Vagina (tissue), 2 donors: ENCODE data around the gene PLA2G4A. TPM values are rescaled to one million over a fixed set of nuclear protein-coding genes. Genes with fewer than 3 reads are reported as not detected.
A peak's percentile ranks its signal among the peaks of the same experiment; 100 is the strongest.

Experiments used
- DNase-seq, 2 donors: peaks; one replicate each; pipeline ENCODE4 v3.0.0-alpha.2; 2017; ENCODE audit errors: extremely low spot score in 2 of 2
- H3K27ac ChIP-seq: fragments of 200-600 bp; sonication (generic); one replicate; pipeline ENCODE4 v1.5.1; 2019
- H3K27me3 ChIP-seq: fragments of 200-600 bp; sonication (generic); one replicate; pipeline ENCODE4 v1.5.1; 2019
- H3K36me3 ChIP-seq, 2 donors: fragments of 200-600 bp; sonication (generic); one replicate each; pipeline ENCODE4 v1.5.1; 2017 to 2019
- H3K4me1 ChIP-seq: fragments of 200-600 bp; sonication (generic); one replicate; pipeline ENCODE4 v1.5.1; 2019
- H3K4me3 ChIP-seq, 2 donors: fragments of 200-600 bp; sonication (generic); 1 replicate in 1 of 2; 2 replicates in 1 of 2; pipeline ENCODE4 v1.5.1; 2016 to 2019
- H3K9me3 ChIP-seq: fragments of 200-600 bp; sonication (generic); one replicate; pipeline ENCODE4 v1.5.1; 2019
- CTCF ChIP-seq, 3 experiments: fragments of 450-650 bp in 2 of 3; fragments of 200-600 bp in 1 of 3; sonication (generic) in 1 of 3; IDR thresholded peaks; one replicate each; pipeline ENCODE4 v1.5.1; 2017 to 2019; ENCODE audit warnings: antibody characterized with exemption in 3 of 3, mild to moderate bottlenecking in 2 of 3, moderate library complexity in 2 of 3
- POLR2A ChIP-seq, 2 donors: fragments of 450-650 bp; IDR thresholded peaks; one replicate each; pipeline ENCODE4 v1.6.1; 2017; ENCODE audit warnings: antibody characterized with exemption in 2 of 2, mild to moderate bottlenecking in 2 of 2, moderate library complexity in 2 of 2
- POLR2AphosphoS5 ChIP-seq, 2 donors: sonication (generic); formaldehyde crosslinking; IDR thresholded peaks; one replicate each; pipeline ENCODE4 v1.9.0; 2017; ENCODE audit warnings: antibody characterized with exemption in 2 of 2, mild to moderate bottlenecking in 2 of 2, low read depth in 1 of 2; ENCODE audit not compliant: insufficient read depth in 1 of 2
- intact Hi-C: fragments of 100-400 bp; cut with DNase I; formaldehyde crosslinking; loops from one replicate; pipeline ENCODE4 v1.15.1; 2023
- total RNA-seq: library from RNA; depleted of rRNA; stranded (reverse); fragments of >200 nt; gene quantifications from one replicate; pipeline ENCODE4 v1.2.3, GENCODE V29; 2016

The PLA2G4A gene
- total RNA-seq, 1 donor from 2014 or later, result 12.5 TPM

GRCh38 chr1:186896211-186896610, 67.5 kb downstream of the PLA2G4A start:
- Histone ChIP-seq H3K4me3 (no peak overlapping the region), H3K9me3 (no peaks in the 10 kb centered on the region), H3K36me3 (no peaks in the 10 kb centered on the region), H3K27ac (peak overlapping the region; percentile 67), H3K4me1 (peaks cover 28% of the 10 kb centered on the region), H3K27me3 (no peaks in the 10 kb centered on the region)
- TF ChIP-seq POLR2A (IDR thresholded peaks at IDR 0.05) (no peak), POLR2AphosphoS5 (IDR thresholded peaks at IDR 0.05; ENCODE audit: insufficient read depth in 1 of 2, low read depth in 1 of 2) (no peak), CTCF (IDR thresholded peaks at IDR 0.05) (no peak)
- intact Hi-C loops, result no loop called here
- DNase-seq, result no peak

GRCh38 chr1:186897008-186897407, 68.3 kb downstream of the PLA2G4A start:
- peak overlapping the region; percentile 67 for H3K27ac ChIP-seq
- H3K4me1 ChIP-seq, result peaks cover 28% of the 10 kb centered on the region
- intact Hi-C loops, result no loop called here
- no peak for DNase-seq
- H3K27me3 ChIP-seq, result no peaks in the 10 kb centered on the region
- H3K36me3 ChIP-seq, result no peaks in the 10 kb centered on the region
- no peaks in the 10 kb centered on the region for H3K9me3 ChIP-seq
- no peak overlapping the region for H3K4me3 ChIP-seq
- TF ChIP-seq POLR2A (IDR thresholded peaks at IDR 0.05) (no peak), POLR2AphosphoS5 (IDR thresholded peaks at IDR 0.05; ENCODE audit: insufficient read depth in 1 of 2, low read depth in 1 of 2) (no peak), CTCF (IDR thresholded peaks at IDR 0.05) (no peak)

- H3K9me3 ChIP-seq, result no peaks in the 10 kb centered on the region
- H3K4me1 ChIP-seq, result peaks cover 34% of the 10 kb centered on the region
- TF ChIP-seq POLR2AphosphoS5 (IDR thresholded peaks at IDR 0.05; ENCODE audit: insufficient read depth in 1 of 2, low read depth in 1 of 2) (no peak), CTCF (IDR thresholded peaks at IDR 0.05) (no peak), POLR2A (IDR thresholded peaks at IDR 0.05) (no peak)
- H3K4me3 ChIP-seq, result no peak overlapping the region
- no peak for DNase-seq
- no peaks in the 10 kb centered on the region for H3K36me3 ChIP-seq
- H3K27ac ChIP-seq, result peak overlapping the region; percentile 59
- intact Hi-C loops, result loop anchor here (2.0 kb wide), 1 partner anchor 19 kb away; no protein-coding TSS in a partner anchor
- no peaks in the 10 kb centered on the region for H3K27me3 ChIP-seq
Measured at GRCh38 chr1:186899577-186899976, 70.8 kb downstream of the PLA2G4A start.

- peak overlapping the region; percentile 59 for H3K27ac ChIP-seq
- no peak for DNase-seq
- TF ChIP-seq POLR2AphosphoS5 (IDR thresholded peaks at IDR 0.05; ENCODE audit: insufficient read depth in 1 of 2, low read depth in 1 of 2) (no peak), POLR2A (IDR thresholded peaks at IDR 0.05) (no peak), CTCF (IDR thresholded peaks at IDR 0.05) (no peak)
- no peaks in the 10 kb centered on the region for H3K36me3 ChIP-seq
- peaks cover 36% of the 10 kb centered on the region for H3K4me1 ChIP-seq
- intact Hi-C loops, result loop anchor here (2.0 kb wide), 1 partner anchor 19 kb away; no protein-coding TSS in a partner anchor
- no peak overlapping the region for H3K4me3 ChIP-seq
- H3K9me3 ChIP-seq, result no peaks in the 10 kb centered on the region
- H3K27me3 ChIP-seq, result no peaks in the 10 kb centered on the region
Measured at GRCh38 chr1:186899977-186900376, 71.2 kb downstream of the PLA2G4A start.

GRCh38 chr1:186900539-186901237, 71.9 kb downstream of the PLA2G4A start:
- Histone ChIP-seq H3K4me1 (peaks cover 30% of the 10 kb centered on the region), H3K4me3 (no peak overlapping the region), H3K36me3 (no peaks in the 10 kb centered on the region), H3K27me3 (no peaks in the 10 kb centered on the region), H3K9me3 (no peaks in the 10 kb centered on the region), H3K27ac (peak overlapping the region; percentile 59)
- TF ChIP-seq POLR2AphosphoS5 (IDR thresholded peaks at IDR 0.05; ENCODE audit: insufficient read depth in 1 of 2, low read depth in 1 of 2) (peak in 1 of 2 donors; percentile 23), POLR2A (IDR thresholded peaks at IDR 0.05) (no peak), CTCF (IDR thresholded peaks at IDR 0.05) (no peak)
- DNase-seq, result no peak
- intact Hi-C loops, result no loop called here
